Uterus (tissue), 4 donors: ENCODE results near the gene PREX1. TPM values are rescaled to one million over a fixed set of nuclear protein-coding genes. Genes with fewer than 3 reads are reported as not detected.

Experiments used
- DNase-seq, 2 donors: peaks; one replicate each; pipeline ENCODE4 v3.0.0-alpha.2; 2019 to 2020
- H3K27ac ChIP-seq, 2 donors: fragments of 200-600 bp; sonication (generic); 1 replicate in 1 of 2; 2 replicates in 1 of 2; pipeline ENCODE4 v1.5.1; 2016 to 2018
- H3K27me3 ChIP-seq, 2 donors: fragments of 200-600 bp; sonication (generic); one replicate each; pipeline ENCODE4 v1.5.1; 2018 to 2019; ENCODE audit warnings: control low read depth in 1 of 2
- H3K36me3 ChIP-seq, 2 donors: fragments of 200-600 bp; sonication (generic); one replicate each; pipeline ENCODE4 v1.5.1; 2019; ENCODE audit warnings: control low read depth in 1 of 2
- H3K4me1 ChIP-seq, 2 donors: fragments of 200-600 bp; sonication (generic); one replicate each; pipeline ENCODE4 v1.5.1; 2018 to 2019; ENCODE audit warnings: control low read depth in 1 of 2
- H3K4me3 ChIP-seq, 2 donors: fragments of 200-600 bp; sonication (generic); 1 replicate in 1 of 2; 2 replicates in 1 of 2; pipeline ENCODE4 v1.5.1; 2018 to 2019; ENCODE audit warnings: mild to moderate bottlenecking in 1 of 2
- H3K9me3 ChIP-seq, 2 donors: fragments of 200-600 bp; sonication (generic); one replicate each; pipeline ENCODE4 v1.5.1; 2019; ENCODE audit warnings: control low read depth in 1 of 2
- POLR2A ChIP-seq, 2 donors: fragments of 450-650 bp; IDR thresholded peaks; one replicate each; pipeline ENCODE4 v1.6.1; 2016; ENCODE audit warnings: antibody characterized with exemption in 2 of 2, mild to moderate bottlenecking in 1 of 2, moderate library complexity in 1 of 2
- intact Hi-C: fragments of 100-400 bp; cut with DNase I; formaldehyde crosslinking; loops from one replicate; pipeline ENCODE4 v1.15.1; 2023; ENCODE audit warnings: low total_unique reads
- total RNA-seq, 4 donors: library from RNA; depleted of rRNA in 3 of 4; stranded (reverse); fragments of >200 nt in 3 of 4; gene quantifications; one replicate each; pipeline versions ENCODE4 v1.1.0 to v1.2.4, GENCODE V29; 2014 to 2023
- TF ChIP-seq, protein P1 (sequence below), 4 experiments: fragments of 200-600 bp in 2 of 4; fragments of 450-650 bp in 2 of 4; sonication (generic) in 2 of 4; IDR thresholded peaks; one replicate each; pipeline ENCODE4 v1.5.1; 2016 to 2019; ENCODE audit warnings: antibody characterized with exemption in 4 of 4, mild to moderate bottlenecking in 2 of 4, moderate library complexity in 1 of 4
- donor health status: DM: yes; HTN: yes; CAD: no.

Gene PREX1
- total RNA-seq, 4 donors from 2014 or later = 3.6 to 19.7 (median 11.3) TPM

DNA sequence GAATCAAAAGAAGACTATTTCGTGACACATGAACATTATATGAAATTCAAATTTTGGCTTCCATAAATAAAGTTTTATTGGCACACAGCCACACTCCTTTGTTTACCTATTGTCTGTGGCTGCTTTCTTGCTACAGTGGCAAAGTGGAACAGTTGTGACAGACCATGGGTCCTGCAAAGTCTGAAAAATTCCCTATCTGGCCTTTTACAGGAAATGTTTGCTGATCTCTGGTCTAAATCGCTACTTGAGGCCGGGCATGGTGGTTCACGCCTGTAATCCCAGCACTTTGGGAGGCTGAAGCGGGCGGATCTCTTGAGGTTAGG, 23.1 kb upstream of the PREX1 start:
- DNase-seq = no peak
- Histone ChIP-seq H3K36me3 (no peaks in the 10 kb centered on the region), H3K4me3 (no peak overlapping the region), H3K9me3 (no peaks in the 10 kb centered on the region), H3K27me3 (no peaks in the 10 kb centered on the region), H3K27ac (no peak overlapping the region), H3K4me1 (no peaks in the 10 kb centered on the region)
- TF ChIP-seq, protein P1, sequence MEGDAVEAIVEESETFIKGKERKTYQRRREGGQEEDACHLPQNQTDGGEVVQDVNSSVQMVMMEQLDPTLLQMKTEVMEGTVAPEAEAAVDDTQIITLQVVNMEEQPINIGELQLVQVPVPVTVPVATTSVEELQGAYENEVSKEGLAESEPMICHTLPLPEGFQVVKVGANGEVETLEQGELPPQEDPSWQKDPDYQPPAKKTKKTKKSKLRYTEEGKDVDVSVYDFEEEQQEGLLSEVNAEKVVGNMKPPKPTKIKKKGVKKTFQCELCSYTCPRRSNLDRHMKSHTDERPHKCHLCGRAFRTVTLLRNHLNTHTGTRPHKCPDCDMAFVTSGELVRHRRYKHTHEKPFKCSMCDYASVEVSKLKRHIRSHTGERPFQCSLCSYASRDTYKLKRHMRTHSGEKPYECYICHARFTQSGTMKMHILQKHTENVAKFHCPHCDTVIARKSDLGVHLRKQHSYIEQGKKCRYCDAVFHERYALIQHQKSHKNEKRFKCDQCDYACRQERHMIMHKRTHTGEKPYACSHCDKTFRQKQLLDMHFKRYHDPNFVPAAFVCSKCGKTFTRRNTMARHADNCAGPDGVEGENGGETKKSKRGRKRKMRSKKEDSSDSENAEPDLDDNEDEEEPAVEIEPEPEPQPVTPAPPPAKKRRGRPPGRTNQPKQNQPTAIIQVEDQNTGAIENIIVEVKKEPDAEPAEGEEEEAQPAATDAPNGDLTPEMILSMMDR (IDR thresholded peaks at IDR 0.05) = no peak
- no peak for TF ChIP-seq POLR2A (IDR thresholded peaks at IDR 0.05)
- intact Hi-C loops = no loop called here

DNA sequence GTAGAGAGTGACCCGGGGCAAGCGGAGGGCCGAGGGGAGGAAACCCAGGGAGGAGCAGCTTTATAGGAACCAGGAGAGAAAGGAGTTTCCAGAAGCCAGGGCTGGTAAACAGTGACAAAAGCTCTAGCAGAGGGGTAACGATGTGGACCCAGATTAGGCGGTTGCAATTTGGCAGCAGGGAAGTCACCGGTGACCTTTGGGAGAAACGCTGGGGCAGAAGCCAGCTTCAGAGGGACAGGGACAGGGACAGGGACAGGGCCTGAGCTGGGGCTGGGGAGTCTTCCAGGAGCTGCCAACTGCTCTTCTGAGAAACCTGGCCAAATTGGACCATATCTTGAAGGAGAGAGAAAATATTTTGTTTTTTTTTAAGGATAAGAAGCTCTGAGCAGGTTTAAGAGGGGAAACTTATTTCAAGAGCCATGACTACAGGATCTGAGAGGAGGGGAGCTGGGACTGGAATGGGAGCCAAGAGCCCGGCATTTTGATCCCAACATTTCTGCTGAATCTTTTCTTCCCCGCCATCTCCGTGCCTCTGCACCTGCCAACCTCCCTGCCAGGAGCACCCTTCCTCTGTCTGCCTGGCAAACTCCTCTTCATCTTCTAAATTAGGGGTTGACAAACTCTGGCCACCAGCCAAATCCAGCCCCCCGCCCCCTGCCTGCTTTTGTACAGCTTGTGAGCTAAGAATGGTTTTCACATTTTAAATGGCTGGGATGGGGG, 22.6 kb upstream of the PREX1 start:
- TF ChIP-seq, protein P1 (IDR thresholded peaks at IDR 0.05) = no peak
- TF ChIP-seq POLR2A (IDR thresholded peaks at IDR 0.05) = no peak
- H3K4me1 ChIP-seq = no peaks in the 10 kb centered on the region
- no peak overlapping the region for H3K4me3 ChIP-seq
- no peaks in the 10 kb centered on the region for H3K27me3 ChIP-seq
- intact Hi-C loops = no loop called here
- no peaks in the 10 kb centered on the region for H3K9me3 ChIP-seq
- no peak overlapping the region for H3K27ac ChIP-seq
- no peaks in the 10 kb centered on the region for H3K36me3 ChIP-seq
- no peak for DNase-seq

DNA sequence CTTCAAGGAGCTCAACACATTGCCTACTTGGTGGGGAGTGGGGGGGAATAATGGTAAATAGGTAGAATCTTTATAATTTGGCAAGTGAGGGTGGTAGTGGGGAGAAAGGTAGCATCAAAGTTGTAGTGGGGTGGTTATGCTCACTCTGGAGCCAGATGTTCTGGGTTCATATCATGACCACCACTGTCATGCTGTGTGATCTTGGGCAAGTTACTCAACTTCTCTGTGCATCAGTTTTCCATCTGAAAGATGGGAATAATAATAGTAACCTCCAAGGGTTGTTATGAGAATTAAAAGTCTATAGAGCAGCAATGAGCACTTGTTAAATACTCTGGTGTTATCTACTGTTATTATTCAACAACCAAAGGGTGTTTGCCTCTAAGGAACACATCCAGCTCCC, 22.0 kb upstream of the PREX1 start:
- TF ChIP-seq, protein P1 (IDR thresholded peaks at IDR 0.05) = no peak
- TF ChIP-seq POLR2A (IDR thresholded peaks at IDR 0.05) = no peak
- intact Hi-C loops = no loop called here
- Histone ChIP-seq H3K4me1 (no peaks in the 10 kb centered on the region), H3K27me3 (no peaks in the 10 kb centered on the region), H3K4me3 (no peak overlapping the region), H3K27ac (no peak overlapping the region), H3K9me3 (no peaks in the 10 kb centered on the region), H3K36me3 (no peaks in the 10 kb centered on the region)
- DNase-seq = no peak

DNA sequence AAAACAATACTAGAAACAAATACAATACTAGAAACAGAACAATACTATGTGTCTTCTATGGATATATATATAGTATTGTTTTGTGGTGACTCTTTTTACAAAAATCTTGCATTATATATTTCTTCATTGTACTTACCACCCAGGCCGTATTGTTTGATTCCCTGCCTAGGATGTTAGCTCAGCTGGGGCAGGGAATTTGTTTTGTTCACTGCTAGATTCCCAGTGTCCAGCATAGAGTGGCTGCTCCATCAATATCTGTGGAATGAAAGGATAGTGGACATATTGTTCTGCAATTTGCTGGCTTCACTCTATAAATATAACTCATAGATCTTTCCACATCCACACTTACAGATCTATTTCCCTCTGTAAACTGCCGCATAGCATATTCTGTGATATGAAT, 21.5 kb upstream of the PREX1 start:
- Histone ChIP-seq H3K27ac (no peak overlapping the region), H3K9me3 (no peaks in the 10 kb centered on the region), H3K27me3 (no peaks in the 10 kb centered on the region), H3K4me1 (no peaks in the 10 kb centered on the region), H3K36me3 (no peaks in the 10 kb centered on the region), H3K4me3 (no peak overlapping the region)
- DNase-seq = no peak
- intact Hi-C loops = no loop called here
- TF ChIP-seq POLR2A (IDR thresholded peaks at IDR 0.05) = no peak
- TF ChIP-seq, protein P1 (IDR thresholded peaks at IDR 0.05) = no peak

GRCh38 chr20:48847498-48848205, 19.9 kb upstream of the PREX1 start:
- no peaks in the 10 kb centered on the region for H3K36me3 ChIP-seq
- no peaks in the 10 kb centered on the region for H3K9me3 ChIP-seq
- DNase-seq = no peak
- intact Hi-C loops = no loop called here
- TF ChIP-seq, protein P1 (IDR thresholded peaks at IDR 0.05) = no peak
- TF ChIP-seq POLR2A (IDR thresholded peaks at IDR 0.05) = no peak
- no peaks in the 10 kb centered on the region for H3K4me1 ChIP-seq
- no peaks in the 10 kb centered on the region for H3K27me3 ChIP-seq
- H3K4me3 ChIP-seq = no peak overlapping the region
- no peak overlapping the region for H3K27ac ChIP-seq
